Fibroblast of villous mesenchyme (primary cell): Measurements from ENCODE around the gene ANGPTL7. TPM values are rescaled to one million over a fixed set of nuclear protein-coding genes. Genes with fewer than 3 reads are reported as not detected.
"Not testable (repeated sequence)": the region's sequence is repeated elsewhere in the genome, so short reads cannot be mapped to it uniquely, and the experiment has no call there.

Experiments used
- DNase-seq: peaks from one replicate; pipeline ENCODE4 v3.0.0-alpha.2; 2010; ENCODE audit warnings: low read depth
- H3K4me3 ChIP-seq: 2 replicates; pipeline ENCODE4 v1.5.1; 2011; ENCODE audit warnings: low read depth, mild to moderate bottlenecking, low read length
- total RNA-seq: library from RNA; depleted of rRNA; stranded (reverse); fragments of >200 nt; gene quantifications from 2 replicates; pipeline ENCODE4 v1.2.3, GENCODE V29; 2012
- TF ChIP-seq, protein P1 (sequence below): IDR thresholded peaks from 2 replicates; pipeline ENCODE4 v1.5.1; 2012; ENCODE audit warnings: low read depth, mild to moderate bottlenecking, low read length; ENCODE audit not compliant: insufficient read depth

Gene ANGPTL7
- total RNA-seq, 1 donor: not detected

GRCh38 chr1:11156441-11156840 is 32.7 kb upstream of the ANGPTL7 start:
- TF ChIP-seq, protein P1, sequence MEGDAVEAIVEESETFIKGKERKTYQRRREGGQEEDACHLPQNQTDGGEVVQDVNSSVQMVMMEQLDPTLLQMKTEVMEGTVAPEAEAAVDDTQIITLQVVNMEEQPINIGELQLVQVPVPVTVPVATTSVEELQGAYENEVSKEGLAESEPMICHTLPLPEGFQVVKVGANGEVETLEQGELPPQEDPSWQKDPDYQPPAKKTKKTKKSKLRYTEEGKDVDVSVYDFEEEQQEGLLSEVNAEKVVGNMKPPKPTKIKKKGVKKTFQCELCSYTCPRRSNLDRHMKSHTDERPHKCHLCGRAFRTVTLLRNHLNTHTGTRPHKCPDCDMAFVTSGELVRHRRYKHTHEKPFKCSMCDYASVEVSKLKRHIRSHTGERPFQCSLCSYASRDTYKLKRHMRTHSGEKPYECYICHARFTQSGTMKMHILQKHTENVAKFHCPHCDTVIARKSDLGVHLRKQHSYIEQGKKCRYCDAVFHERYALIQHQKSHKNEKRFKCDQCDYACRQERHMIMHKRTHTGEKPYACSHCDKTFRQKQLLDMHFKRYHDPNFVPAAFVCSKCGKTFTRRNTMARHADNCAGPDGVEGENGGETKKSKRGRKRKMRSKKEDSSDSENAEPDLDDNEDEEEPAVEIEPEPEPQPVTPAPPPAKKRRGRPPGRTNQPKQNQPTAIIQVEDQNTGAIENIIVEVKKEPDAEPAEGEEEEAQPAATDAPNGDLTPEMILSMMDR: no peak
- DNase-seq: no peak
- no peak overlapping the region for H3K4me3 ChIP-seq

GRCh38 chr1:11156963-11157362 is 32.2 kb upstream of the ANGPTL7 start:
- no peak overlapping the region for H3K4me3 ChIP-seq
- TF ChIP-seq, protein P1: no peak
- no peak for DNase-seq

- TF ChIP-seq, protein P1: no peak
- DNase-seq: no peak
- no peak overlapping the region for H3K4me3 ChIP-seq
These were observed 31.8 kb upstream of the ANGPTL7 start for GRCh38 chr1:11157394-11157793.

DNA sequence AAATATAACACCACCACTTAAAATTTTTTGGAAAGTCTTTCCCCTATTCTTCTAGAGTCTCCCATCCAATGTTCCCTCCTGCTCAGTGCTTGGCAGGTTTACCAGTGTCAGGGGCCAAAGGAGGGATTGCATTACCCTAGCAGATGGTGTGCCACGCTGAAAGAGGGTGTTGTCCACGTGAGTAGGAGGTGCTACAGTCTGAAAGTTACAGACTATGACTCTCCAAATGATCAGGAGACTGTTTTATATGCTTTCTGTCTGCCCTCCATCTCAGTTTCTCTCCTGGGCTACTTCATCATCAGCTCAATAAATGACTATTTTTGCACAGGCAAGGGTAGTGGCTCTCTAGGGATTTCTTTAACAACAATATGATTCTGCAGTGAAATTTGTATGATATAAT is 31.3 kb upstream of the ANGPTL7 start:
- TF ChIP-seq, protein P1: no peak

DNA sequence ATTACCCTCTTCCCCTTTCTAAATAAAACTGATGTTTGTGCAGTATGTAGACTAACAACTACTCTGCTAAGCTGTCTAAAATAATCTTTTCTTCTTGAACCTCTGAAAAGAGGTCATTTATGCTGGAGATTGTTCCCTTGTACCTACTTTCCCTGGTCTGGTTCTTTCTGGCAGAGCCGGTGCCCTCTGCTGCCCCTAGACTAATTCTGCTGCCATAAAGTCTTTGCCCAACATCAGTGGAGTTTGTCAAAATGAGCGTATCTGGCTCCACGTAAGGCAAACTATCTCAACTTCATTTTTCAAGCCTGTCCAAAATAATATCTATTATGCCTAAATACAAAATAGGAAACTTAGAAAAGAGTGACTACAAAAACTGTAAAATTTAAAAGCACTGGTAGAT is 30.9 kb upstream of the ANGPTL7 start:
- H3K4me3 ChIP-seq: no peak overlapping the region
- no peak for DNase-seq

More for the DNA sequence above, 31.3 kb upstream of the ANGPTL7 start:
- no peak overlapping the region for H3K4me3 ChIP-seq
- peak; percentile 64 for DNase-seq

DNA sequence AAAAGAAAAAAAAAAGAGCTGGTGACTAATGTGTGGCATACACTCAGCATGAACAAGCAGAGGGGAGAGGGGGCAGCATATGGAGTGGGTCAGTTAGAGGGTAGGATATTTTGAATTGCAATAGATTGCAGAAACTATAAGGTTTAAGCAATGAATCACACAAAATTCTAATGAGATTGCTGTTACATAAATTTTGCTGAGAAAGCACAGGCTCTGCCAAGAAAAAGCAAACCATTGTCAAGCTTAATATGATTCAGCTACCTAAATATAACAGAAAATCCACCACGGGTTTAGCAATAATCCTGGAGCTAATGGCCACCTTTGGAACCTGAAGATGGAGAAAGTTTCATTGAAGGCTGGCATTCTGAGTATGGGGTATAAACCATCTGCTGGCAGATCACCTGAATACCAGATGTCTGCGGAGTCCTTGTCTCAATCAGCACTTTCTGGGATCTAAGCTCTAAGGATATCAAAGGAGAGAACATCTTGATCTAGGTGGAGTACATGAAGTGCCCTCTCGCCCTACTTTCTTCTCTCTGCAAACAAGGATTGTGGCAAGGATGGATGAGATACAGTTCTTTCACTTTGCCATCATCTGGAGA is 30.3 kb upstream of the ANGPTL7 start:
- H3K4me3 ChIP-seq: no peak overlapping the region
- peak; percentile 80 for DNase-seq
- TF ChIP-seq, protein P1: no peak

More for the DNA sequence above, 30.9 kb upstream of the ANGPTL7 start:
- TF ChIP-seq, protein P1: no peak

- DNase-seq, H3K4me3 ChIP-seq: not testable (repeated sequence)
These were observed 26.4 kb upstream of the ANGPTL7 start for GRCh38 chr1:11162752-11163151.

DNA sequence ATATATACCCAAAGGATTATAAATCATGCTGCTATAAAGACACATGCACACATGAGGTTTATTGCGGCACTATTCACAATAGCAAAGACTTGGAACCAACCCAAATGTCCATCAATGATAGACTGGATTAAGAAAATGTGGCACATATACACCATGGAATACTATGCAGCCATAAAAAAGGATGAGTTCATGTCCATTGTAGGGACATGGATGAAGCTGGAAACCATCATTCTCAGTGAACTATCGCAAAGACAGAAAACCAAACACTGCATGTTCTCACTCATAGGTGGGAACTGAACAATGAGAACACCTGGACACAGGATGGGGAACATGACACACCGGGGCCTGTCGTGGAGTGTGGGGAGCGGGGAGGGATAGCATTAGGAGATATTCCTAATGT is 22.4 kb upstream of the ANGPTL7 start:
- DNase-seq, H3K4me3 ChIP-seq: not testable (repeated sequence)
